GM12892 (cell line): ENCODE results near the gene DPP3.

Experiments
- POLR2A ChIP-seq: IDR thresholded peaks from 2 replicates; pipeline ENCODE4 v1.6.1; 2011; ENCODE audit warnings: low read depth, low read length, control low read depth
- POLR2AphosphoS5 ChIP-seq: IDR thresholded peaks from 2 replicates; pipeline ENCODE4 v1.6.1; 2011; ENCODE audit warnings: low read depth, low read length, control low read depth

GRCh38 chr11:66532784-66533183 lies 52.5 kb downstream of the DPP3 start:
- no peak for TF ChIP-seq POLR2A
- TF ChIP-seq POLR2AphosphoS5 = no peak
